Vagina (tissue), 2 donors: ENCODE data around the gene TIMM10. TPM values are rescaled to one million over a fixed set of nuclear protein-coding genes. Genes with fewer than 3 reads are reported as not detected.

Source experiments
- DNase-seq, 2 donors: peaks; one replicate each; pipeline ENCODE4 v3.0.0-alpha.2; 2017; ENCODE audit errors: extremely low spot score in 2 of 2
- H3K27ac ChIP-seq: fragments of 200-600 bp; sonication (generic); one replicate; pipeline ENCODE4 v1.5.1; 2019
- H3K27me3 ChIP-seq: fragments of 200-600 bp; sonication (generic); one replicate; pipeline ENCODE4 v1.5.1; 2019
- H3K36me3 ChIP-seq, 2 donors: fragments of 200-600 bp; sonication (generic); one replicate each; pipeline ENCODE4 v1.5.1; 2017 to 2019
- H3K4me1 ChIP-seq: fragments of 200-600 bp; sonication (generic); one replicate; pipeline ENCODE4 v1.5.1; 2019
- H3K4me3 ChIP-seq, 2 donors: fragments of 200-600 bp; sonication (generic); 1 replicate in 1 of 2; 2 replicates in 1 of 2; pipeline ENCODE4 v1.5.1; 2016 to 2019
- H3K9me3 ChIP-seq: fragments of 200-600 bp; sonication (generic); one replicate; pipeline ENCODE4 v1.5.1; 2019
- POLR2A ChIP-seq, 2 donors: fragments of 450-650 bp; IDR thresholded peaks; one replicate each; pipeline ENCODE4 v1.6.1; 2017; ENCODE audit warnings: antibody characterized with exemption in 2 of 2, mild to moderate bottlenecking in 2 of 2, moderate library complexity in 2 of 2
- POLR2AphosphoS5 ChIP-seq, 2 donors: sonication (generic); formaldehyde crosslinking; IDR thresholded peaks; one replicate each; pipeline ENCODE4 v1.9.0; 2017; ENCODE audit warnings: antibody characterized with exemption in 2 of 2, mild to moderate bottlenecking in 2 of 2, low read depth in 1 of 2; ENCODE audit not compliant: insufficient read depth in 1 of 2
- intact Hi-C: fragments of 100-400 bp; cut with DNase I; formaldehyde crosslinking; loops from one replicate; pipeline ENCODE4 v1.15.1; 2023
- small RNA-seq: library from RNA; depleted of rRNA; stranded (forward); fragments of <200 nt; gene quantifications from one replicate; pipeline ENCODE3, GENCODE V24; 2016
- total RNA-seq: library from RNA; depleted of rRNA; stranded (reverse); fragments of >200 nt; gene quantifications from one replicate; pipeline ENCODE4 v1.2.3, GENCODE V29; 2016
- TF ChIP-seq, protein P1 (sequence below), 3 experiments: fragments of 450-650 bp in 2 of 3; fragments of 200-600 bp in 1 of 3; sonication (generic) in 1 of 3; IDR thresholded peaks; one replicate each; pipeline ENCODE4 v1.5.1; 2017 to 2019; ENCODE audit warnings: antibody characterized with exemption in 3 of 3, mild to moderate bottlenecking in 2 of 3, moderate library complexity in 2 of 3

TIMM10 gene
- total RNA-seq, 1 donor from 2014 or later = 45.2 TPM

GRCh38 chr11:57479021-57479663, 51.4 kb downstream of the TIMM10 start:
- no peak overlapping the region for H3K27ac ChIP-seq
- no peak for DNase-seq
- intact Hi-C loops = no loop called here
- H3K4me3 ChIP-seq = no peak overlapping the region
- TF ChIP-seq POLR2AphosphoS5 (IDR thresholded peaks at IDR 0.05; ENCODE audit: insufficient read depth in 1 of 2, low read depth in 1 of 2) (no peak), POLR2A (IDR thresholded peaks at IDR 0.05) (no peak)
- TF ChIP-seq, protein P1, sequence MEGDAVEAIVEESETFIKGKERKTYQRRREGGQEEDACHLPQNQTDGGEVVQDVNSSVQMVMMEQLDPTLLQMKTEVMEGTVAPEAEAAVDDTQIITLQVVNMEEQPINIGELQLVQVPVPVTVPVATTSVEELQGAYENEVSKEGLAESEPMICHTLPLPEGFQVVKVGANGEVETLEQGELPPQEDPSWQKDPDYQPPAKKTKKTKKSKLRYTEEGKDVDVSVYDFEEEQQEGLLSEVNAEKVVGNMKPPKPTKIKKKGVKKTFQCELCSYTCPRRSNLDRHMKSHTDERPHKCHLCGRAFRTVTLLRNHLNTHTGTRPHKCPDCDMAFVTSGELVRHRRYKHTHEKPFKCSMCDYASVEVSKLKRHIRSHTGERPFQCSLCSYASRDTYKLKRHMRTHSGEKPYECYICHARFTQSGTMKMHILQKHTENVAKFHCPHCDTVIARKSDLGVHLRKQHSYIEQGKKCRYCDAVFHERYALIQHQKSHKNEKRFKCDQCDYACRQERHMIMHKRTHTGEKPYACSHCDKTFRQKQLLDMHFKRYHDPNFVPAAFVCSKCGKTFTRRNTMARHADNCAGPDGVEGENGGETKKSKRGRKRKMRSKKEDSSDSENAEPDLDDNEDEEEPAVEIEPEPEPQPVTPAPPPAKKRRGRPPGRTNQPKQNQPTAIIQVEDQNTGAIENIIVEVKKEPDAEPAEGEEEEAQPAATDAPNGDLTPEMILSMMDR (IDR thresholded peaks at IDR 0.05) = no peak
- H3K9me3 ChIP-seq = no peaks in the 10 kb centered on the region
- H3K27me3 ChIP-seq = no peaks in the 10 kb centered on the region
- H3K4me1 ChIP-seq = peaks cover 38% of the 10 kb centered on the region
- no peaks in the 10 kb centered on the region for H3K36me3 ChIP-seq

Small RNAs within 50 kb of the gene (small RNA-seq; reads per million reads assigned to genes)
- gene RN7SL605P = not detected

Other genes with a start within 250 kb of the TIMM10 start
- gene TNKS1BP1, start 205.8 kb downstream of the TIMM10 start, total RNA-seq = 159 TPM
- 85.4 TPM for gene SSRP1, start 194.9 kb downstream of the TIMM10 start, total RNA-seq
- gene P2RX3, start 192.4 kb downstream of the TIMM10 start, total RNA-seq = not detected
- not detected for gene PRG3, start 149.6 kb downstream of the TIMM10 start, total RNA-seq
- gene PRG2, start 140.1 kb downstream of the TIMM10 start, total RNA-seq = not detected
- gene SLC43A3, start 103.6 kb downstream of the TIMM10 start, total RNA-seq = 53.5 TPM
- 2.0 TPM for gene RTN4RL2, start 70.2 kb downstream of the TIMM10 start, total RNA-seq
- 22.6 TPM for gene SLC43A1, start 15.1 kb downstream of the TIMM10 start, total RNA-seq
- gene SMTNL1, start 6.8 kb upstream of the TIMM10 start, total RNA-seq = not detected
- gene UBE2L6, start 36.9 kb upstream of the TIMM10 start, total RNA-seq = 48.1 TPM
- 779 TPM for gene SERPING1, start 66.9 kb upstream of the TIMM10 start, total RNA-seq
- 2.7 TPM for gene YPEL4, start 119.2 kb upstream of the TIMM10 start, total RNA-seq
- 10.8 TPM for gene CLP1, start 127.0 kb upstream of the TIMM10 start, total RNA-seq
- 46.2 TPM for gene ZDHHC5, start 137.4 kb upstream of the TIMM10 start, total RNA-seq
- 18.4 TPM for gene MED19, start 181.5 kb upstream of the TIMM10 start, total RNA-seq
- gene TMX2, start 181.8 kb upstream of the TIMM10 start, total RNA-seq = 44.4 TPM
- 120 TPM for gene SELENOH, start 210.7 kb upstream of the TIMM10 start, total RNA-seq
- not detected for gene BTBD18, start 221.1 kb upstream of the TIMM10 start, total RNA-seq
- 179 TPM for gene CTNND1, start 231.0 kb upstream of the TIMM10 start, total RNA-seq